ENCODE results near the gene TSSK2.

- TF ChIP-seq, protein P1, sequence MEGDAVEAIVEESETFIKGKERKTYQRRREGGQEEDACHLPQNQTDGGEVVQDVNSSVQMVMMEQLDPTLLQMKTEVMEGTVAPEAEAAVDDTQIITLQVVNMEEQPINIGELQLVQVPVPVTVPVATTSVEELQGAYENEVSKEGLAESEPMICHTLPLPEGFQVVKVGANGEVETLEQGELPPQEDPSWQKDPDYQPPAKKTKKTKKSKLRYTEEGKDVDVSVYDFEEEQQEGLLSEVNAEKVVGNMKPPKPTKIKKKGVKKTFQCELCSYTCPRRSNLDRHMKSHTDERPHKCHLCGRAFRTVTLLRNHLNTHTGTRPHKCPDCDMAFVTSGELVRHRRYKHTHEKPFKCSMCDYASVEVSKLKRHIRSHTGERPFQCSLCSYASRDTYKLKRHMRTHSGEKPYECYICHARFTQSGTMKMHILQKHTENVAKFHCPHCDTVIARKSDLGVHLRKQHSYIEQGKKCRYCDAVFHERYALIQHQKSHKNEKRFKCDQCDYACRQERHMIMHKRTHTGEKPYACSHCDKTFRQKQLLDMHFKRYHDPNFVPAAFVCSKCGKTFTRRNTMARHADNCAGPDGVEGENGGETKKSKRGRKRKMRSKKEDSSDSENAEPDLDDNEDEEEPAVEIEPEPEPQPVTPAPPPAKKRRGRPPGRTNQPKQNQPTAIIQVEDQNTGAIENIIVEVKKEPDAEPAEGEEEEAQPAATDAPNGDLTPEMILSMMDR (IDR thresholded peaks at IDR 0.05), result no peak
- no peak for TF ChIP-seq ZFX (IDR thresholded peaks at IDR 0.05; ENCODE audit: borderline replicate concordance)
These were observed 38.4 kb upstream of the TSSK2 start for GRCh38 chr22:19092725-19093124.

Data from 22Rv1 (cell line).